HG03280 (cell line): ENCODE results near the gene PMVK.

ENCODE experiments used
- ATAC-seq: cut with Tn5 transposase; IDR thresholded peaks from one replicate; pipeline ENCODE4 v1.9.1; 2021; ENCODE audit warnings: mild to moderate bottlenecking, moderate library complexity; ENCODE audit not compliant: unreplicated experiment

The PMVK gene

GRCh38 chr1:154967331-154967950 lies 30.9 kb upstream of the PMVK start:
- ATAC-seq: no peak

- no peak for ATAC-seq
Measured at GRCh38 chr1:154966111-154966510, 29.6 kb upstream of the PMVK start.

- ATAC-seq: no peak
Measured at GRCh38 chr1:154964359-154964758, 27.8 kb upstream of the PMVK start.

GRCh38 chr1:154963643-154964042 lies 27.1 kb upstream of the PMVK start:
- ATAC-seq: no peak

GRCh38 chr1:154962795-154963330 lies 26.3 kb upstream of the PMVK start:
- ATAC-seq: no peak

- ATAC-seq: no peak
Measured at GRCh38 chr1:154962156-154962749, 25.7 kb upstream of the PMVK start.

- ATAC-seq: peak; percentile 72
Measured at GRCh38 chr1:154961207-154962155, 25.0 kb upstream of the PMVK start, which contains the start of gene PYGO2. Gene PYGO2, minus strand, starts transcription at chr1:154961782. Its CDS starts 206 bp downstream, at chr1:154961576.

- no peak for ATAC-seq
Measured at GRCh38 chr1:154960446-154961136, 24.1 kb upstream of the PMVK start.

- ATAC-seq: no peak
Measured at GRCh38 chr1:154959426-154959780, 22.9 kb upstream of the PMVK start.

GRCh38 chr1:154958681-154959425 lies 22.3 kb upstream of the PMVK start:
- no peak for ATAC-seq

- ATAC-seq: no peak
Measured at GRCh38 chr1:154958036-154958435, 21.5 kb upstream of the PMVK start.

- ATAC-seq: no peak
Measured at GRCh38 chr1:154957091-154957657, 20.7 kb upstream of the PMVK start.

- ATAC-seq: no peak
Measured at GRCh38 chr1:154956544-154956941, 20.0 kb upstream of the PMVK start.

- peak; percentile 58 for ATAC-seq
Measured at GRCh38 chr1:154955718-154956543, 19.4 kb upstream of the PMVK start, which contains the start of gene PBXIP1. Gene PBXIP1, minus strand, starts transcription at chr1:154956099. Its CDS starts 2,378 bp downstream, at chr1:154953721.

- peak; percentile 49 for ATAC-seq
Measured at GRCh38 chr1:154955039-154955717, 18.7 kb upstream of the PMVK start.

GRCh38 chr1:154954541-154954940 lies 18.0 kb upstream of the PMVK start:
- no peak for ATAC-seq

- no peak for ATAC-seq
Measured at GRCh38 chr1:154953611-154954038, 17.1 kb upstream of the PMVK start.

GRCh38 chr1:154952664-154953063 lies 16.1 kb upstream of the PMVK start:
- ATAC-seq: no peak
